HL-60 (cell line): ENCODE data around the gene WASHC3.

ENCODE experiments used
- TF ChIP-seq, protein P1 (sequence below): IDR thresholded peaks from 2 replicates; pipeline ENCODE4 v1.6.1; 2012; ENCODE audit warnings: low read depth; ENCODE audit not compliant: insufficient replicate concordance
- TF ChIP-seq, protein P2 (sequence below): IDR thresholded peaks from one replicate; pipeline ENCODE4 v1.5.1; 2011; ENCODE audit warnings: low read length, control low read depth, inconsistent platforms; ENCODE audit not compliant: insufficient read depth

DNA sequence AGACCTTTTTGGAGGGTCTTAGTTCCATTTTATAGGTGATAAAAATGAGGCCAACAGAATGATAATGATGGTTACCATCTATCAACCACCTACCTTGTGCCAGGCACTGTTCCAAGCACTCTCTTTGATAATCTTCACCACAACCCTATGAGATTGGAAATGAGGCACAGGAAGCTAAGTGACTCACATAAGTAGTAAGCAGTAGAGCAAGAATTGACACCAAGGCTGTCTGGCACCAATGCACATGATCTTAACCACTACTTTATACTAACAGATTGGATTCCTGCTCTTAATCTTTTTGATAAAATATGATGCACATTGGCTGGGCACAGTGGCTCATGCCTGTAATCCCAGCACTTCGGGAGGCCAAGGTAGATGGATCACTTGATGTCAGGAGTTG lies 93.0 kb downstream of the WASHC3 start:
- TF ChIP-seq, protein P1, sequence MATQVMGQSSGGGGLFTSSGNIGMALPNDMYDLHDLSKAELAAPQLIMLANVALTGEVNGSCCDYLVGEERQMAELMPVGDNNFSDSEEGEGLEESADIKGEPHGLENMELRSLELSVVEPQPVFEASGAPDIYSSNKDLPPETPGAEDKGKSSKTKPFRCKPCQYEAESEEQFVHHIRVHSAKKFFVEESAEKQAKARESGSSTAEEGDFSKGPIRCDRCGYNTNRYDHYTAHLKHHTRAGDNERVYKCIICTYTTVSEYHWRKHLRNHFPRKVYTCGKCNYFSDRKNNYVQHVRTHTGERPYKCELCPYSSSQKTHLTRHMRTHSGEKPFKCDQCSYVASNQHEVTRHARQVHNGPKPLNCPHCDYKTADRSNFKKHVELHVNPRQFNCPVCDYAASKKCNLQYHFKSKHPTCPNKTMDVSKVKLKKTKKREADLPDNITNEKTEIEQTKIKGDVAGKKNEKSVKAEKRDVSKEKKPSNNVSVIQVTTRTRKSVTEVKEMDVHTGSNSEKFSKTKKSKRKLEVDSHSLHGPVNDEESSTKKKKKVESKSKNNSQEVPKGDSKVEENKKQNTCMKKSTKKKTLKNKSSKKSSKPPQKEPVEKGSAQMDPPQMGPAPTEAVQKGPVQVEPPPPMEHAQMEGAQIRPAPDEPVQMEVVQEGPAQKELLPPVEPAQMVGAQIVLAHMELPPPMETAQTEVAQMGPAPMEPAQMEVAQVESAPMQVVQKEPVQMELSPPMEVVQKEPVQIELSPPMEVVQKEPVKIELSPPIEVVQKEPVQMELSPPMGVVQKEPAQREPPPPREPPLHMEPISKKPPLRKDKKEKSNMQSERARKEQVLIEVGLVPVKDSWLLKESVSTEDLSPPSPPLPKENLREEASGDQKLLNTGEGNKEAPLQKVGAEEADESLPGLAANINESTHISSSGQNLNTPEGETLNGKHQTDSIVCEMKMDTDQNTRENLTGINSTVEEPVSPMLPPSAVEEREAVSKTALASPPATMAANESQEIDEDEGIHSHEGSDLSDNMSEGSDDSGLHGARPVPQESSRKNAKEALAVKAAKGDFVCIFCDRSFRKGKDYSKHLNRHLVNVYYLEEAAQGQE, result no peak
- TF ChIP-seq, protein P2, sequence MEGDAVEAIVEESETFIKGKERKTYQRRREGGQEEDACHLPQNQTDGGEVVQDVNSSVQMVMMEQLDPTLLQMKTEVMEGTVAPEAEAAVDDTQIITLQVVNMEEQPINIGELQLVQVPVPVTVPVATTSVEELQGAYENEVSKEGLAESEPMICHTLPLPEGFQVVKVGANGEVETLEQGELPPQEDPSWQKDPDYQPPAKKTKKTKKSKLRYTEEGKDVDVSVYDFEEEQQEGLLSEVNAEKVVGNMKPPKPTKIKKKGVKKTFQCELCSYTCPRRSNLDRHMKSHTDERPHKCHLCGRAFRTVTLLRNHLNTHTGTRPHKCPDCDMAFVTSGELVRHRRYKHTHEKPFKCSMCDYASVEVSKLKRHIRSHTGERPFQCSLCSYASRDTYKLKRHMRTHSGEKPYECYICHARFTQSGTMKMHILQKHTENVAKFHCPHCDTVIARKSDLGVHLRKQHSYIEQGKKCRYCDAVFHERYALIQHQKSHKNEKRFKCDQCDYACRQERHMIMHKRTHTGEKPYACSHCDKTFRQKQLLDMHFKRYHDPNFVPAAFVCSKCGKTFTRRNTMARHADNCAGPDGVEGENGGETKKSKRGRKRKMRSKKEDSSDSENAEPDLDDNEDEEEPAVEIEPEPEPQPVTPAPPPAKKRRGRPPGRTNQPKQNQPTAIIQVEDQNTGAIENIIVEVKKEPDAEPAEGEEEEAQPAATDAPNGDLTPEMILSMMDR, result no peak
